HG02798 (cell line): ENCODE measurements around the gene RTEL1.
"Not testable (repeated sequence)": the region's sequence is repeated elsewhere in the genome, so short reads cannot be mapped to it uniquely, and the experiment has no call there.

Experiments used
- ATAC-seq: cut with Tn5 transposase; IDR thresholded peaks from one replicate; pipeline ENCODE4 v1.9.1; 2021; ENCODE audit warnings: mild to moderate bottlenecking; ENCODE audit not compliant: unreplicated experiment, poor library complexity

RTEL1 gene

GRCh38 chr20:63645218-63645617, 12.9 kb upstream of the RTEL1 start:
- ATAC-seq: no peak

- ATAC-seq: no peak
Measured at GRCh38 chr20:63648190-63648589, 9.9 kb upstream of the RTEL1 start.

- no peak for ATAC-seq
Measured at GRCh38 chr20:63648895-63649589, 9.1 kb upstream of the RTEL1 start.

- ATAC-seq: not testable (repeated sequence)
Measured at GRCh38 chr20:63650486-63650885, 7.6 kb upstream of the RTEL1 start.

- ATAC-seq: no peak
Measured at GRCh38 chr20:63651942-63652191, 6.2 kb upstream of the RTEL1 start.

GRCh38 chr20:63652192-63652980, 5.7 kb upstream of the RTEL1 start:
- ATAC-seq: no peak

GRCh38 chr20:63653041-63653973, 4.8 kb upstream of the RTEL1 start, which contains the start of gene STMN3:
TSS of gene STMN3 (minus strand) at chr20:63653424. CDS start at chr20:63653345, 79 bp downstream.
- no peak for ATAC-seq

- no peak for ATAC-seq
Measured at GRCh38 chr20:63653974-63654668, 4.0 kb upstream of the RTEL1 start.

GRCh38 chr20:63655249-63655648, 2.9 kb upstream of the RTEL1 start:
- no peak for ATAC-seq

- no peak for ATAC-seq
Measured at GRCh38 chr20:63656451-63656850, 1.7 kb upstream of the RTEL1 start.

GRCh38 chr20:63657260-63657936, 714 bp upstream of the RTEL1 start:
- ATAC-seq: peak; percentile 1

GRCh38 chr20:63658749-63659187, 656 bp downstream of the RTEL1 start:
- ATAC-seq: peak; percentile 21

GRCh38 chr20:63659370-63659769, 1.3 kb downstream of the RTEL1 start:
- no peak for ATAC-seq

- ATAC-seq: not testable (repeated sequence)
Measured at GRCh38 chr20:63660174-63660573, 2.1 kb downstream of the RTEL1 start.

- ATAC-seq: no peak
Measured at GRCh38 chr20:63660622-63661021, 2.5 kb downstream of the RTEL1 start.

GRCh38 chr20:63661108-63661507, 3.0 kb downstream of the RTEL1 start:
- ATAC-seq: no peak

- no peak for ATAC-seq
Measured at GRCh38 chr20:63661959-63662812, 4.1 kb downstream of the RTEL1 start.

- no peak for ATAC-seq
Measured at GRCh38 chr20:63662813-63663189, 4.7 kb downstream of the RTEL1 start.
